Suprapubic skin (tissue), 4 donors: ENCODE results near the gene NOP14. TPM values are rescaled to one million over a fixed set of nuclear protein-coding genes. Genes with fewer than 3 reads are reported as not detected.

Experiments
- DNase-seq, 2 donors: peaks; one replicate each; pipeline ENCODE4 v3.0.0-alpha.2; 2019; ENCODE audit warnings: low spot score in 2 of 2
- H3K27ac ChIP-seq: fragments of 200-600 bp; sonication (generic); one replicate; pipeline ENCODE4 v1.5.1; 2019
- H3K27me3 ChIP-seq: fragments of 200-600 bp; sonication (generic); one replicate; pipeline ENCODE4 v1.5.1; 2019
- H3K36me3 ChIP-seq: fragments of 200-600 bp; sonication (generic); one replicate; pipeline ENCODE4 v1.5.1; 2019
- H3K4me1 ChIP-seq: fragments of 200-600 bp; sonication (generic); one replicate; pipeline ENCODE4 v1.5.1; 2019
- H3K4me3 ChIP-seq: fragments of 200-600 bp; sonication (generic); one replicate; pipeline ENCODE4 v1.5.1; 2019; ENCODE audit warnings: mild to moderate bottlenecking
- H3K9me3 ChIP-seq: fragments of 200-600 bp; sonication (generic); one replicate; pipeline ENCODE4 v1.5.1; 2019
- EP300 ChIP-seq: sonication (generic); formaldehyde crosslinking; IDR thresholded peaks from one replicate; pipeline ENCODE4 v1.6.1; 2017; ENCODE audit warnings: antibody characterized with exemption
- POLR2A ChIP-seq, 2 donors: fragments of 450-650 bp; IDR thresholded peaks; one replicate each; pipeline ENCODE4 v1.6.1; 2017; ENCODE audit warnings: antibody characterized with exemption in 2 of 2, mild to moderate bottlenecking in 2 of 2, moderate library complexity in 2 of 2
- POLR2AphosphoS5 ChIP-seq, 3 donors: sonication (generic); formaldehyde crosslinking; IDR thresholded peaks; one replicate each; pipeline ENCODE4 v1.6.1; 2017; ENCODE audit warnings: antibody characterized with exemption in 3 of 3
- WGBS: methylation state at CpG from one replicate; pipeline ENCODE4 v1.1.5; 2018; 5-methylcytosine and 5-hydroxymethylcytosine counted together
- total RNA-seq, 4 donors: library from RNA; depleted of rRNA; stranded (reverse); fragments of >200 nt; gene quantifications; one replicate each; pipeline ENCODE4 v1.1.0, GENCODE V29; 2016
- TF ChIP-seq, protein P1 (sequence below), 2 donors: fragments of 200-600 bp in 1 of 2; fragments of 450-650 bp in 1 of 2; sonication (generic) in 1 of 2; IDR thresholded peaks; one replicate each; pipeline ENCODE4 v1.5.1; 2016 to 2019; ENCODE audit warnings: antibody characterized with exemption in 2 of 2, mild to moderate bottlenecking in 1 of 2, moderate library complexity in 1 of 2

NOP14 gene
- total RNA-seq, 4 donors from 2014 or later: 23.4 to 30.8 (median 27.1) TPM

DNA sequence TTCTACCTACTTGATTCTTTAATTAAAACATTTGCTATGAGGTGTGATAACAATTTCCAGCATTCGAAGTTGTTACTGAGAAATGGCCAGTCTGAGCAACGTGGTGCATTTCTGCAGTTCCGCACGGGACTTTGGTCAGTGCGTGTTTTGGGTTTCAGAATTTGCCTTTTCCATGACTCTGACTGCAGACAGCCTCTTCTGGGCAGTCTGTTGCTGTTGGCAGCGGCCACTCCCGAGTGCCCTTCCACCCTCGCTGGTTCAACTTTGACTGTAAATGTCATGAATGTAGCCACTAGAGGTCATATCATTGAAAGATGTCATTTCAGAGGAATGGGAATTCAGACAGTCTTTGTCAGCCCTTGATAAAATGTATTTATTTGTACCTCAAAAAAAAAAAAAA lies 53.6 kb downstream of the NOP14 start:
- Histone ChIP-seq H3K4me1 (no peaks in the 10 kb centered on the region), H3K27ac (no peak overlapping the region), H3K27me3 (no peaks in the 10 kb centered on the region), H3K9me3 (no peaks in the 10 kb centered on the region), H3K36me3 (peaks cover 99% of the 10 kb centered on the region), H3K4me3 (no peak overlapping the region)
- WGBS: 80% methylated on average over 8 of the region's 8 CpGs
- no peak for DNase-seq
- TF ChIP-seq, protein P1, sequence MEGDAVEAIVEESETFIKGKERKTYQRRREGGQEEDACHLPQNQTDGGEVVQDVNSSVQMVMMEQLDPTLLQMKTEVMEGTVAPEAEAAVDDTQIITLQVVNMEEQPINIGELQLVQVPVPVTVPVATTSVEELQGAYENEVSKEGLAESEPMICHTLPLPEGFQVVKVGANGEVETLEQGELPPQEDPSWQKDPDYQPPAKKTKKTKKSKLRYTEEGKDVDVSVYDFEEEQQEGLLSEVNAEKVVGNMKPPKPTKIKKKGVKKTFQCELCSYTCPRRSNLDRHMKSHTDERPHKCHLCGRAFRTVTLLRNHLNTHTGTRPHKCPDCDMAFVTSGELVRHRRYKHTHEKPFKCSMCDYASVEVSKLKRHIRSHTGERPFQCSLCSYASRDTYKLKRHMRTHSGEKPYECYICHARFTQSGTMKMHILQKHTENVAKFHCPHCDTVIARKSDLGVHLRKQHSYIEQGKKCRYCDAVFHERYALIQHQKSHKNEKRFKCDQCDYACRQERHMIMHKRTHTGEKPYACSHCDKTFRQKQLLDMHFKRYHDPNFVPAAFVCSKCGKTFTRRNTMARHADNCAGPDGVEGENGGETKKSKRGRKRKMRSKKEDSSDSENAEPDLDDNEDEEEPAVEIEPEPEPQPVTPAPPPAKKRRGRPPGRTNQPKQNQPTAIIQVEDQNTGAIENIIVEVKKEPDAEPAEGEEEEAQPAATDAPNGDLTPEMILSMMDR (IDR thresholded peaks at IDR 0.05): no peak
- TF ChIP-seq POLR2A (IDR thresholded peaks at IDR 0.05) (no peak), POLR2AphosphoS5 (IDR thresholded peaks at IDR 0.05) (no peak), EP300 (no peak)

GRCh38 chr4:2908686-2909085 lies 54.5 kb downstream of the NOP14 start:
- Histone ChIP-seq H3K27me3 (no peaks in the 10 kb centered on the region), H3K27ac (no peak overlapping the region), H3K9me3 (no peaks in the 10 kb centered on the region), H3K4me1 (no peaks in the 10 kb centered on the region), H3K36me3 (peaks cover 100% of the 10 kb centered on the region), H3K4me3 (no peak overlapping the region)
- WGBS: 88% methylated on average over 7 of the region's 7 CpGs
- TF ChIP-seq EP300 (no peak), POLR2AphosphoS5 (IDR thresholded peaks at IDR 0.05) (no peak)
- TF ChIP-seq, protein P1 (IDR thresholded peaks at IDR 0.05): no peak
- no peak for DNase-seq

GRCh38 chr4:2907706-2908293 lies 55.4 kb downstream of the NOP14 start:
- Histone ChIP-seq H3K36me3 (peaks cover 99% of the 10 kb centered on the region), H3K4me3 (no peak overlapping the region), H3K4me1 (no peaks in the 10 kb centered on the region), H3K27me3 (no peaks in the 10 kb centered on the region), H3K9me3 (no peaks in the 10 kb centered on the region), H3K27ac (no peak overlapping the region)
- TF ChIP-seq POLR2AphosphoS5 (IDR thresholded peaks at IDR 0.05): no peak
- TF ChIP-seq EP300: no peak
- TF ChIP-seq POLR2A (IDR thresholded peaks at IDR 0.05): no peak
- TF ChIP-seq, protein P1 (IDR thresholded peaks at IDR 0.05): no peak
- WGBS: 90% methylated on average over 6 of the region's 11 CpGs
- DNase-seq: no peak

GRCh38 chr4:2907226-2907625 lies 56.0 kb downstream of the NOP14 start:
- Histone ChIP-seq H3K36me3 (peaks cover 99% of the 10 kb centered on the region), H3K27ac (no peak overlapping the region), H3K27me3 (no peaks in the 10 kb centered on the region), H3K9me3 (no peaks in the 10 kb centered on the region), H3K4me3 (no peak overlapping the region), H3K4me1 (no peaks in the 10 kb centered on the region)
- TF ChIP-seq, protein P1 (IDR thresholded peaks at IDR 0.05): no peak
- no peak for TF ChIP-seq POLR2AphosphoS5 (IDR thresholded peaks at IDR 0.05)
- no peak for TF ChIP-seq EP300
- no peak for TF ChIP-seq POLR2A (IDR thresholded peaks at IDR 0.05)
- WGBS: 82% methylated on average over 4 of the region's 4 CpGs
- no peak for DNase-seq

DNA sequence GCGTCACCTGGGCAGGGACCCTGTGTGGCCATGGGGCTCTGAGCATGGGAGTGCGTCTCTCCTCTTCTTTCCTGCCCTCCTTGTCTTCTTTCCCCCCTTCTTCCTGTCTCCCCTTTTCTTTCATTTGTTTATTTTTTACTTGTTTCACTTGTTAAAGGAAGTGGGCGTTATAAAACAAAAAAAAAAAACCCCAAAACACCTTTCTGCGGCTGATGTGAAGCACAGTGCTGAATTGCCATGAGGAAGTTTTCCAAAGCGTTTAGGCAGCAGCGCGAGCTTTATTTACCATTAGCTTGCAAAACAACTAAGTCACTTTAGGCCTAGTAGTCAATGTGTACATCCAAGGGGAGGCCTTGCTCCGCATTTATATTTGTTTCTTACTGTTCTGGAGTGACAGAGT lies 57.0 kb downstream of the NOP14 start:
- WGBS: 88% methylated on average over 8 of the region's 8 CpGs
- no peaks in the 10 kb centered on the region for H3K27me3 ChIP-seq
- no peak overlapping the region for H3K4me3 ChIP-seq
- H3K36me3 ChIP-seq: peaks cover 97% of the 10 kb centered on the region
- TF ChIP-seq EP300 (no peak), POLR2A (IDR thresholded peaks at IDR 0.05) (no peak), POLR2AphosphoS5 (IDR thresholded peaks at IDR 0.05) (no peak)
- TF ChIP-seq, protein P1 (IDR thresholded peaks at IDR 0.05): no peak
- H3K9me3 ChIP-seq: no peaks in the 10 kb centered on the region
- no peak overlapping the region for H3K27ac ChIP-seq
- no peaks in the 10 kb centered on the region for H3K4me1 ChIP-seq
- no peak for DNase-seq
